ENCODE results near the gene LIN28B. TPM values are rescaled to one million over a fixed set of nuclear protein-coding genes. Genes with fewer than 3 reads are reported as not detected.
"Not testable (repeated sequence)": the region's sequence is repeated elsewhere in the genome, so short reads cannot be mapped to it uniquely, and the experiment has no call there.

The LIN28B gene
- total RNA-seq, 6 donors from 2014 or later, result 0.10 to 0.49 TPM; not detected in 4

DNA sequence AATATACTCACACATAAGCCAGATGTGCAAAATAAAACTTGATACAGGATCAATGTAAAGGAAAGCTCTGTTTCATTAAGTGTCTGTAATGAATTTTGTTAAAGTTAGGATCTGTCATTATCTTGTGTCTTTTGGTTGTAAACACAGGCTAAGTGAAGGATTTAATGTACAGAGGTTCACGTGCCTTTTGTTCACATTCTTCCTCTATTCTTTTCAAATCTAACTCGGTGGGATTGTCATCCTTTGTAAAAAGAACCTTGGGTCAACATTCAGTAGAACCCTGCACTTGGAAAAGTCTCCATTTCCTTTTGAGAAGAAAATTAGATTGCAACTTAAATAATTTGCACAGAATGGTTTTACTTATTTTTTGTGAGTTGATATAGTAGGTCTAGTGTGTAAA lies 7.7 kb upstream of the LIN28B start:
- Histone ChIP-seq H3K9me3 (no peaks in the 10 kb centered on the region), H3K27ac (no peak overlapping the region), H3K4me3 (no peak overlapping the region), H3K4me1 (no peaks in the 10 kb centered on the region), H3K36me3 (no peaks in the 10 kb centered on the region), H3K27me3 (peaks cover 0 to 24% (median 9%) of the 10 kb centered on the region in 4 donors)
- TF ChIP-seq, protein P1, sequence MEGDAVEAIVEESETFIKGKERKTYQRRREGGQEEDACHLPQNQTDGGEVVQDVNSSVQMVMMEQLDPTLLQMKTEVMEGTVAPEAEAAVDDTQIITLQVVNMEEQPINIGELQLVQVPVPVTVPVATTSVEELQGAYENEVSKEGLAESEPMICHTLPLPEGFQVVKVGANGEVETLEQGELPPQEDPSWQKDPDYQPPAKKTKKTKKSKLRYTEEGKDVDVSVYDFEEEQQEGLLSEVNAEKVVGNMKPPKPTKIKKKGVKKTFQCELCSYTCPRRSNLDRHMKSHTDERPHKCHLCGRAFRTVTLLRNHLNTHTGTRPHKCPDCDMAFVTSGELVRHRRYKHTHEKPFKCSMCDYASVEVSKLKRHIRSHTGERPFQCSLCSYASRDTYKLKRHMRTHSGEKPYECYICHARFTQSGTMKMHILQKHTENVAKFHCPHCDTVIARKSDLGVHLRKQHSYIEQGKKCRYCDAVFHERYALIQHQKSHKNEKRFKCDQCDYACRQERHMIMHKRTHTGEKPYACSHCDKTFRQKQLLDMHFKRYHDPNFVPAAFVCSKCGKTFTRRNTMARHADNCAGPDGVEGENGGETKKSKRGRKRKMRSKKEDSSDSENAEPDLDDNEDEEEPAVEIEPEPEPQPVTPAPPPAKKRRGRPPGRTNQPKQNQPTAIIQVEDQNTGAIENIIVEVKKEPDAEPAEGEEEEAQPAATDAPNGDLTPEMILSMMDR (IDR thresholded peaks at IDR 0.05), result no peak
- no peak for TF ChIP-seq EP300 (IDR thresholded peaks at IDR 0.05)
- TF ChIP-seq POLR2AphosphoS5 (IDR thresholded peaks at IDR 0.05), result no peak
- no peak for TF ChIP-seq POLR2A (IDR thresholded peaks at IDR 0.05)
- WGBS, 2 donors, result 48 to 61% methylated on average over 2 of the region's 2 CpGs
- DNase-seq (no peak), ATAC-seq (ENCODE audit: low FRiP score in 2 of 2) (no peak)

DNA sequence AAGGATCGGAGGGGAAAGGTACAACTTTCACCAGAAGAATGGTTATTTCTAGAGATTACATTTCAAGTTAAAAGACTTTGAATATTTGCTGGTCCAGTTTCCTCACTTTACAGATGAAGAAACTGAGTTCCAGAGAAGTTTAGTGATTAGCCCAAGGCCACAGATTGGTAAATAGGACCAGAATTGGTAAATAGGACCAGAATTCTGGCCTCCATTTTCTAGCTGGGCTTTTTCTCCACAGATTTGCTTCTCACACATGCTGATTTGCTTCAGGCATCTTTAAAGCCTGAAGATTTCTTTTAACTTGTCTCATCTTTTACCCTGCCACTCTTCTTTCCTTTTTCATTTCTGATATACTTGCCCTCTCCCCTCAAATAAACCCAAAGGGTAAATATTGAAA lies 5.2 kb upstream of the LIN28B start:
- H3K27me3 ChIP-seq, result peaks cover 0 to 42% (median 17%) of the 10 kb centered on the region in 4 donors
- WGBS, 2 donors, result 77 to 91% methylated on average over 1 of the region's 1 CpG

DNA sequence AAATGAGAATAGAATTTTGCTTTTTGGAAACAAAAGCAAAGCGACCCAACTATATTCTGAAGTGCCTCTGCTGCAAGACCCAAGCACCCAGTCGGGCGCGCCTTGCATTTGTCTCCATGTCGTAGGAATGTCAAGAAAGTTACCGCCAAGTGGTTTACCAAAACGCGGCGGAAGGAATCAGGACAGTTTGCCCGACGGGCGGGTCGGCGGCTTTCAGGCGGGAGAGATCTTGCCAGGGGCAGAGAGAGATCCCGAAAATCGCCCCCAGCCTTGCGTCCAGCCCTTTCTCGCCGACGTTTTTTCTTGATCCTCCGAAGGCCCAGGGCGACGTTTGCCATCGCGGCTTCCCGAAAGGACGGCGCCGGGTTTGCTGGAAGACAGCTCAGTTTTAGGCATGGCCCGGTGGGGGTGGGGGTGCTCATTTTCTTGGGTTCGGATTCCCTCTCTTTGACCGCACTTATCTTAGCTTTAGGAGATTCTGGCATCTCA lies 4.0 kb upstream of the LIN28B start:
- Histone ChIP-seq H3K4me3 (no peak overlapping the region), H3K36me3 (no peaks in the 10 kb centered on the region), H3K27me3 (peaks cover 0 to 52% (median 20%) of the 10 kb centered on the region in 4 donors), H3K4me1 (peaks cover 0 to 8% (median 2%) of the 10 kb centered on the region in 4 donors), H3K27ac (no peak overlapping the region), H3K9me3 (no peaks in the 10 kb centered on the region)
- TF ChIP-seq, protein P1 (IDR thresholded peaks at IDR 0.05), result no peak
- TF ChIP-seq POLR2AphosphoS5 (IDR thresholded peaks at IDR 0.05) (no peak), POLR2A (IDR thresholded peaks at IDR 0.05) (no peak), EP300 (IDR thresholded peaks at IDR 0.05) (no peak)
- WGBS, 2 donors, result 14 to 15% methylated on average over 28 to 33 of the region's 33 CpGs
- ATAC-seq (ENCODE audit: low FRiP score in 2 of 2) (no peak), DNase-seq (peak in 1 of 2 donors; percentile 43)

More for the DNA sequence above, 5.2 kb upstream of the LIN28B start:
- no peak for ATAC-seq (ENCODE audit: low FRiP score in 2 of 2)
- H3K4me1 ChIP-seq, result no peaks in the 10 kb centered on the region
- TF ChIP-seq EP300 (IDR thresholded peaks at IDR 0.05), result no peak
- no peak for TF ChIP-seq POLR2AphosphoS5 (IDR thresholded peaks at IDR 0.05)
- TF ChIP-seq POLR2A (IDR thresholded peaks at IDR 0.05), result no peak
- TF ChIP-seq, protein P1 (IDR thresholded peaks at IDR 0.05), result no peak
- no peaks in the 10 kb centered on the region for H3K36me3 ChIP-seq
- no peak overlapping the region for H3K4me3 ChIP-seq
- no peak overlapping the region for H3K27ac ChIP-seq
- no peaks in the 10 kb centered on the region for H3K9me3 ChIP-seq
- DNase-seq, result no peak

DNA sequence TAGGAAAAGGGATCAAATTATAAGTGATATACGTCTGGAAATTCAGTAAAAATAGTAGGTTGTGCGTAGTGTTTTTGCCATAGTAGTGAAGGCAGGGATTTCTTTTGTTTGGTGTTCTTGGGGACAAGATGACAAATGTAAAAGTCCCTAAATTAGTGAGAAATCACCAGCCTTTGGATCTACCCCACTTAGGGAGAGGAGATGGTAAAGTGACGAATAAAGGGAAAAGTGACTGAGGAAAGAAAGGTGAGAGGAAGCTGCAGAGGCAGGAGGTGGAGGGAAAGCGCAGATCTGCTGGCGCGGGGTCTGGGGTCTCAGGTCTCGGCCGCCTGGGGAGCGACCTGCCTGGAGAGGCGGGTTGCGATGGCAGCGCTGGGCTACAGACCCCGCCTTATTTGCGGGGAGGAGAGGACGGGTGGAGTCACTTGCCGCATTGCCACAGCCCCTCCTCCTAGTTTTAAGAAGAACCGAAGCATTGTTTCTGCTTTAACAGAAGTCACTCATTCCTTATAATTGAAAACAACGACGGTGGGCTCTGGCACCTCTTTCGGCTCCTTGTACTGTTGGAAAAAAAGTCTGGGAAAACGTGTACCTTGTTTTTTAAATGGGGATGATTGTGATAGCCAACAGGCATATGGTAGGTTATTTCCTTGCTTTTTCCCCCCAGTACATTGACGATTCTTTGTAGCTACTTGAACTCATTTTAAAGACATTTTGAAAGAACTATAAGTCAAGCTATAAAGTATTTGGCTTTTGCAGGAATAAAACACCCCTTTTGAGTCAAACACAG lies 3.3 kb upstream of the LIN28B start:
- not testable (repeated sequence) for H3K27ac ChIP-seq; H3K36me3 ChIP-seq; H3K4me3 ChIP-seq; H3K9me3 ChIP-seq; H3K4me1 ChIP-seq; ATAC-seq (ENCODE audit: low FRiP score in 2 of 2)
- WGBS, 2 donors, result 9% methylated on average over 22 of the region's 22 CpGs
- peak in 1 of 2 donors; percentile 25 for DNase-seq
- H3K27me3 ChIP-seq, result peaks cover 0 to 59% (median 20%) of the 10 kb centered on the region in 4 donors

DNA sequence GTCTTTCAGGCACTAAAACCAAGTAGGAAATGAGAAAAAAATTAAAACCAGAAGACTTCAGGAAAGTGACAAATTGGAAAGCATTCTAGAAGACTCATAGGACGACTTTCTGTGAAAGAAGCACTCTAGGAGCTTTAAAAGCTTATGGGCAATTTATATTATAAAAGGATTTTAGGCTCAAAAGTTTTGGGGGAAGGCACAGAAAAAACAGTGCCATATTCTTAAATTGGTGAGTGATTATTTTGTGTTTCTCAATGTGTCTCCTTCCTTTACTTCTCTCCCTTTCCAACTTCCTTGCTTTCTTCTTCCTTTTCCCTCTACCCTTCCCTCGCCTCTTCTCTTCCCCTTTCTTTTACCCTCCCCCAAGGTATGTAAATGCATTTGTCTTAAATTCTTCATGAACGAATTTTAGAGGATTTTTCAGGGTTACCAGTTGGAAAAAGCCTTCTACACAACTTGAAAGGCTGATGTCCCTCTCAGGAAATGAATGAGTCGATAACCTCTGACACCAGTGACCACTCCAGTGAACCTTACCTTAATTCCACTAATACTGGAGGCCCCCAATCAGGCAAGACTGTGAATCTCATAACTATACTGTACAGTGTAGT lies 2.6 kb upstream of the LIN28B start:
- Histone ChIP-seq H3K27ac (no peak overlapping the region), H3K36me3 (no peaks in the 10 kb centered on the region), H3K4me3 (no peak overlapping the region), H3K9me3 (no peaks in the 10 kb centered on the region), H3K27me3 (peaks cover 0 to 64% (median 20%) of the 10 kb centered on the region in 4 donors), H3K4me1 (peaks cover 0 to 8% (median 2%) of the 10 kb centered on the region in 4 donors)
- DNase-seq (no peak), ATAC-seq (ENCODE audit: low FRiP score in 2 of 2) (no peak)
- TF ChIP-seq EP300 (IDR thresholded peaks at IDR 0.05) (no peak), POLR2AphosphoS5 (IDR thresholded peaks at IDR 0.05) (no peak), POLR2A (IDR thresholded peaks at IDR 0.05) (no peak)
- TF ChIP-seq, protein P1 (IDR thresholded peaks at IDR 0.05), result no peak
- WGBS, 2 donors, result 23 to 26% methylated on average over 4 of the region's 4 CpGs
